ENCODE results near the gene OR5B21.

OR5B21 gene

GRCh38 chr11:58508005-58508404 lies at the start of gene OR5B21:
Gene OR5B21, minus strand, starts transcription at chr11:58508105. Its CDS starts 0 bp downstream, at chr11:58508105.
- no peak for DNase-seq

- DNase-seq = no peak
Observed at GRCh38 chr11:58549644-58550043, 41.7 kb upstream of the OR5B21 start.

GRCh38 chr11:58546841-58547240 lies 38.9 kb upstream of the OR5B21 start:
- DNase-seq = no peak

- DNase-seq = no peak
Observed at GRCh38 chr11:58531865-58532341, 24.0 kb upstream of the OR5B21 start.

- DNase-seq = no peak
Observed at GRCh38 chr11:58530236-58530635, 22.3 kb upstream of the OR5B21 start.

GRCh38 chr11:58527429-58527828 lies 19.5 kb upstream of the OR5B21 start:
- no peak for DNase-seq

GRCh38 chr11:58526721-58527120 lies 18.8 kb upstream of the OR5B21 start:
- DNase-seq = no peak

- DNase-seq = no peak
Observed at GRCh38 chr11:58525037-58525614, 17.2 kb upstream of the OR5B21 start.

- DNase-seq = peak; percentile 81
Observed at GRCh38 chr11:58524232-58525036, 16.5 kb upstream of the OR5B21 start.

GRCh38 chr11:58513747-58514367 lies 6.0 kb upstream of the OR5B21 start:
- peak; percentile 68 for DNase-seq

- no peak for DNase-seq
Observed at GRCh38 chr11:58511636-58512035, 3.7 kb upstream of the OR5B21 start.

GRCh38 chr11:58509748-58510147 lies 1.8 kb upstream of the OR5B21 start:
- DNase-seq = no peak

GRCh38 chr11:58508814-58509213 lies 909 bp upstream of the OR5B21 start:
- DNase-seq = no peak

GRCh38 chr11:58507355-58507754 lies 550 bp downstream of the OR5B21 start:
- no peak for DNase-seq

GRCh38 chr11:58506935-58507334 lies 970 bp downstream of the OR5B21 start:
- DNase-seq = no peak

GRCh38 chr11:58505849-58506248 lies 2.1 kb downstream of the OR5B21 start:
- no peak for DNase-seq

GRCh38 chr11:58504232-58504631 lies 3.7 kb downstream of the OR5B21 start:
- no peak for DNase-seq

- peak; percentile 30 for DNase-seq
Observed at GRCh38 chr11:58503361-58503856, 4.5 kb downstream of the OR5B21 start.

- DNase-seq = no peak
Observed at GRCh38 chr11:58502004-58502403, 5.9 kb downstream of the OR5B21 start.

GRCh38 chr11:58498464-58498863 lies 9.4 kb downstream of the OR5B21 start:
- no peak for DNase-seq

GRCh38 chr11:58497951-58498350 lies 10.0 kb downstream of the OR5B21 start:
- DNase-seq = no peak

GRCh38 chr11:58495906-58496305 lies 12.0 kb downstream of the OR5B21 start:
- DNase-seq = no peak

- DNase-seq = peak; percentile 27
Observed at GRCh38 chr11:58494101-58494500, 13.8 kb downstream of the OR5B21 start.

- peak; percentile 70 for DNase-seq
Observed at GRCh38 chr11:58493676-58494075, 14.2 kb downstream of the OR5B21 start.

Data from HCEC 1CT (cell line).